DMS79 treated with DMSO at 0.1 percent for 48 hours (cell line): Measurements from ENCODE around the gene CAPZB.

Source experiments
- DNase-seq: peaks from one replicate; lab custom pipeline; 2025; lab: John Stamatoyannopoulos, UW

Gene CAPZB

DNA sequence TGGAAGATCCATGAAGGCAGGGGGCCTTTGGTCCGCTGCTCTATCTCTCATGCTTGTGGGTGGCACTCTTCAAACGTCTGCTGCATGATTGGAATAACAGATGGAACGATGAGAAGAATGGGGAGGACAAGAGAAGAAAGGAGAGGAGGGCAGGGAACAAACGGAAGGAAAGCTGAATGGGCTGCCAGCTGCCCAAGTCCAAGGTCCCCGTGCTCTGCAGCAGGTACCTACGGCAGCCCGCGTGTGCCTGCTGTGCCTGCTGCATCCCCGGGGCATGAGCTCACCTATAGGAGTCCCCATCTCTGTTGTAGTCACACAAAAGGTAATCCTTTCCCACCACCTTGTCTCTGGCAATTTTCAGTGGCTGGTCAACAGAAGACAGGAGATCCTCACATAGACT, 100.1 kb downstream of the CAPZB start:
- no peak for DNase-seq

DNA sequence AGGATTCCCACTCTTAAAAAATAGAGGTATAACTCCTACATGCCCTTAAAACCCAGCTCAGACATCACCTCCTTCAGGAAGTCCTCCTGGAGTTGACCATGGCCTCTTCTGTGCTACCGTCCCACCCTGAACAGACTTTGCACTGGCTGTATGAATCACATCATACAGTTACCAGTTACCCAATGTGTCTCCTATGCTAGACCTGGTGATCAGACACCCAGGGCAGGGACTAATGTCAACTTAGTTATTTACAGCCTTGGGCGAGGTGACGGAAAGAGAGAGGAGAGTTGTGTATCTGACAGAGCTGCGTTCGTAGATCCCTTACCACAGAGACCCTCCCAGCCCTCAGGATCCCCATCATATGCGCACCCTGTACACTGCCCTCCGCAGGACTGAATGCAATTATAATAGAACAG, 100.6 kb downstream of the CAPZB start:
- DNase-seq, result no peak

DNA sequence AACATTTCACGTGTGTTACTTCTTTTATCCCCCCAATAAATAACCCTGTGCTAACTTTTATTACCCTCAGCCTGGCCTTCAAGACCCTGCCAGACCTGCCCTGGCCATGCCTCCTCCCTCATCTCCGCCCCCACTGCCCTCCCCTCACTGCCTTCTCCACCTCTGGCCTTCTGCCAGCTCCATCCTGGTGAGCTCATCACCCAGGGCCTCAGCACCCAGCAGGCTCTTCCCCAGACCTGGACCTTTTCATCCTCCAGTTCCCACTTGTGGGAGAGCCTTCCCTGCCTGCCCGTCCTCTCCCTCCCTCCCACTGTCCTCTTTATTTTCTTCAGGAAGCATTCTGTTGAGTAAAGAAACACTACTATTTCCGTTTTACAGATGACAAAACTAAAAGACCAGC, 101.2 kb downstream of the CAPZB start:
- peak; percentile 15 for DNase-seq

DNA sequence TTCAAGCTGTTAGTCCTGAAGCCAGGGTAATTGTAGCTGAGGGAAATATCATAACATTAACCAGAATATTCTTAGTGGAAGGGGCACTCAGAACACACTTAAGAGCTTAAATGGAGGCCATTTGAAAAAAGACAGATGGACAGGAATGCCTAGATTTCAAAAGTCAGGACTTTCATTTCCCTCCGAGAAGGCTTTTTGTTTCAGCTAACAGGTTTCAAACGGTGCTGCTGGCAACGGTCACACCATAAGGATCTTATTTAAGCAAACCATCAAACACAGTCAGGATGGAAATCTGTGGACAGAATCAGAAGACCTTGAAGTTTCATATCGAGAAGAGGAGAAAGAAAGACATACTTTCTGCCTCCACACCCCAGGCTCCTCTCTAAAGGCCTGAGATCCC, 103.1 kb downstream of the CAPZB start:
- no peak for DNase-seq

DNA sequence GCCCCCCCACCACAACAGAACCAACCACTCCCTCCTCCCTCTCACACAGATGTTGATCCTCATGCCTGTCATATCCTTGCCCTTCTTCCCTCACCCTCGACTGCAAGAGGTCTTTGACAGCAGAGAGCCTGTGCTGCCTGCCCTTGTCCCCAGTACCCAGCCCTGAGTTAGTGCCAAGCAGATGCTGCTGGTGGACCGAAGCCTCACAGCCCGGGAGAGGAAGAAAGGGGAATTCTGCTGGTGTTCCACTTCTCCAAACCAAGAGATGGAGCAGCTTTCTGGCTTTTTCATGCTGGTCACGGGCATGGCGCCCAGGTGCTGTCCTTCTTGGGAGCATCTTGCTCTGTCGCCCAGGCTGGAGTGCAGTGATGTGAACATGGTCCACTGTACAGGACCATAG, 104.1 kb downstream of the CAPZB start:
- no peak for DNase-seq

DNA sequence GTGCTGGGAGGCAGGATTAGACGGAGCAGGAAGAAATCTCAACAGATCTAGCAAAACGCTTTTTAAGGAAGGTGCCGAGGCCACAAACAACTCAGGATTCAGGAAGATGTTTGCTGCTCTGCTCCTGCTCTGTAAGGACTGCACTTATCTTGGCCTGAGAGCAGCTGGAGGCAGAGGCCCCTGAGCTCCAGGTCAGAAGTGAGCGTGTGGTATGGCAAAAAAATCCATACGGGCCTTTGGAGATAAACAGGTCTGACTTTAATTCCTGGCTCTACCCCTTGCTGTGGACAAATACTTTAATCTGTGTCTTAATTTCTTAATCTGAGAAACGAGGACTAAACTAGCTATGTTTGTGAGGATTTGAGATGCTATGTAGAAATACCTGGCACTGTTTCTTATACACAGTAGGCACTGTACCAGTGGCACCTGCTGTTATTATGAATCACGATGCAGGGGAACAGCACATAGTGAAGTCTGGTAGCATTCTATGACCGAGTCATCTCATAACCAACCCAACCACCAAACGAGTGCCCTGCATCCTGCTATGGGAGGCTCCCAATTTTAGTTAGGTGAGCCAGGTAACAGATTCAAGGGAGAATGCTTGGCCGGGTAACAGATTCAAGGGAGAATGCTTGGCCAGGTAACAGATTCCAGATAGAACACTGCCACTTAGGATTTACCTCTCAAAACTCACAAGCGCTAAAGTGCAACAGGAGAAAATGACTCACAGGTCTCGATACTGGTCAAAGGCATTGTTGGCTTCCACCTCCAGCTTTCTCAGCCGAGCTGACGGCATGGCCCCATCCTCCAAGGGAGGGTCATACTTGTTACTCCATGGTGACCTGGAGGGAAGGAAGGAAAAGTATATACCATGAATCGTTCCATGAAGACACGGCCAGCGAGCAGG, 107.3 kb downstream of the CAPZB start:
- no peak for DNase-seq

DNA sequence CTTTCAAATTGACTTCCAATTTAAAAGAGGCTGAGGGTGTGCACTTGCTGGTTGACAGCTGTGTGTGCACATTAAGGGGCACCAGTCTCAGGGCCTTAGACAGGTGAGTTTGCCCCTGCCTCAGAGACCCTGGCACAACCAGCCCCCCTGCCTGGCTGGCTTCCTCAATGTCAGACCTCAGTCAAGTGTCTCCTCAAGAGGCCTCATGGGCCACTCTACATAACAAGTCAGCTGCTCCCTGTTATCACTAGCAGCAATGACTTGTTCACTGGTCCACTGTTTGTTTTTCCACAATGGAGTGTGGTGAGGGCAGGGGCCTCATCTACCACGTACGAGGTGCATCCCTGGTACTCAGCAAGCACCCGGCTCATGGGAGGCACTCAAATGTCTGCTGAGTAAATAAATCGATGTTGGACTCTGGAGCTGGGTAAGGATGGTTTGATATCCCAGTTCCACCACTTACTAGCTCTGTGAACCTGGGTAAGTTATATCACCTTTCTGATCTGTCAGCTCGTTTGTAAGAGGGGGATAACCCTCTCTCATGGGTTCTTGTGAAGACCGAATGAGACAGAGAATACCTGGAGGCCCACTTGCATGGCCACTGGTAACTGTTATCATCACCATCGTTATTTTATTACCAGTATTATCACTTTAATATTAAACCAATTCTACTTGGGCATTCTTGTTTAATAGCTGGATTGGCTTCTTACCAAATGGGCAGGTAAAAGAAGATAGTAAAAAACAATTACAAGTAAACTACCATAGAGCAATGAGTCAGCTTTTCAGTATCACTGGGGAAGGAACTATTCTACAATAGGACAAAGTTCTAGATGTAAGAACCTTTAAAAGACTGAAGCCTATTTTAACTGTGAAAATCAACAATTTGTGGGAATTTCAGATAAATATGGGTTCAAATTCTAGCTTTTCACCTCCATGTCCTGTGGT, 108.6 kb downstream of the CAPZB start:
- no peak for DNase-seq

DNA sequence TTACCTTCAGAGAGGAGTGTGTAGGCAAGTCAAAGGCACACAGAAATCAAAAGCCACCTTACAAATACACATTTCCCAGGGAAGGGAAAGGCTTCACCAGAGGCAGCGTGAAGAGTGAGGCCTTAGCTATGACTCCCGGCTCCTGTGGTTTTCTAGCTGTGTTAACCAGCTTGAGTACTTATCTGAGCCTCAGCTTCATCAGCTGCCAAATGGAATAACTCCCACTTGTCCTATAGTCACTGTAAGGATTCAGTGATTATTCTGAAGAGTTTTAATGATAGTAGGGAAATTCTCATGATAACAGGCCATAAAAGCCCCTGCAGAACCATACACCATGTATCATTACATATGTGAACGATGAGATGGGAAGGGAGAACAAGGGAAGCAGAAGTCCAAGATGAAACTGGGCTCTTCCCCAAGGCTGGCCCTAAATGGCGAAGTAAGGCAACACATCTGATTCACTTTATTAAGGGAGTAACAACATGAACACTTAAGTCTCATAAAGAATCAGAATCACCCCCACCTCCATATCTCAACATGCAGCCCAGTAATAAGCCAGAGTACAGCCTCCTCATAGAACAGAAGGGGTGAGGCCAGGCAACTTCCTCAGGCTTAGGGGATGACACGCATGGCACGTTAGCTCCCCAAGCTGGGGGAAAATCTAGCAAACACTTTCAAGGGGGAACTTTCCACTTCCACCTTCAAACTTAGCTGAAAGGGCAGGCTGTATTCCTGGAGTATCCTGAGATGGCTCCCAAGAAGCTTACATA, 109.5 kb downstream of the CAPZB start:
- DNase-seq, result no peak

DNA sequence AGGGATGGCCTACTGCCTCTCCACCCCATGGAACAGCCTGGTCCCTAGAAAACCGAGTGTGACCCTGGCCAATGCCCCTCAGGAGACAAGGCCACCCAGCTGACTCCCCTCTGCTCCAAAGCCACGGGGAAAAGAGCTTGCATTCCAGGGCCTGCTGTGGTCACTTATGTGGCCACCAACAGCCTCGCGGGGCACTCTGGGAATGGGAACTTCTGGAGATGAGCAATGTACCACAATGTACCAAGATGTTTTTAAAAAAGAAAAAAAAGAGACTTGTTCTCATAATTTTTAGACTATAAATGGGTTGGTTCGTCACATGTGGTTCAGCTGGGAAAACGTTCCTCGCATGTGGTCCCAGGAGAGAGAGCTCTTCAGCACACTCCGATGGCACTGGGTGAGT, 110.4 kb downstream of the CAPZB start:
- no peak for DNase-seq

DNA sequence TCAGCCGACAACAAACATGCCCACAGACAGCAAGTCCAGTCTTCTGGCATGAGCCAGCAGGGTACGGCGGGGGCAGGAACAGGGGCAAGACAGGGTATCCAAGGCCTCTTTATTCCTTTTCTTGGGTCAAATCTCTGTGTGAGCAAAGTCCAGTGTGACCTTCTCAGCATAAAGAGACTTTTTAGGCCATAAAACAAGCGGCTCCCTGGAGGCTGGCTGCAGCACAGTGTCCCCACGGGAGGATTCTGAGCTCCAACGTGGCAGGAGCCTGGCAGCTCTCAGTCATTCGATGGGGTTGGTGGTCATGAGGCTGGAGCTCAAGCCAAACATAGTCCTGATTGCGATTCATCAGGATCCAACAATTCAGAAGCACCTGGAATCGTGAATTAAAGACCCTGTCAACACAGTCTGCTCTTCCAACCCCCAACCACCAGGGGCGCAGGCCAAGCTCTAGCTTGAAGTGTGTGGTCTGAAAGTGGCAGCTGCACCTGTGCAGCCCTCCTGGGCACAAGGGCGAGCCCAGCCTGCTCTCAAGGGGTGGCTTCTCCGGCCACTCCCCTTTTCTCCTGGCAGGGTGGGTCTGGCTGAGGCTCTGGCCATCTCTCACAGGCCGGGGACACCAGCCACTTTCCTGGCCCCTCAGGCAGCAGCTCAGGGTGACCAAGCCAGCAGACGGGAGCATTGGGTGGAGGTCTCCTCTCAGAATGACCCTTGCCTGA, 111.1 kb downstream of the CAPZB start:
- DNase-seq, result peak; percentile 49

DNA sequence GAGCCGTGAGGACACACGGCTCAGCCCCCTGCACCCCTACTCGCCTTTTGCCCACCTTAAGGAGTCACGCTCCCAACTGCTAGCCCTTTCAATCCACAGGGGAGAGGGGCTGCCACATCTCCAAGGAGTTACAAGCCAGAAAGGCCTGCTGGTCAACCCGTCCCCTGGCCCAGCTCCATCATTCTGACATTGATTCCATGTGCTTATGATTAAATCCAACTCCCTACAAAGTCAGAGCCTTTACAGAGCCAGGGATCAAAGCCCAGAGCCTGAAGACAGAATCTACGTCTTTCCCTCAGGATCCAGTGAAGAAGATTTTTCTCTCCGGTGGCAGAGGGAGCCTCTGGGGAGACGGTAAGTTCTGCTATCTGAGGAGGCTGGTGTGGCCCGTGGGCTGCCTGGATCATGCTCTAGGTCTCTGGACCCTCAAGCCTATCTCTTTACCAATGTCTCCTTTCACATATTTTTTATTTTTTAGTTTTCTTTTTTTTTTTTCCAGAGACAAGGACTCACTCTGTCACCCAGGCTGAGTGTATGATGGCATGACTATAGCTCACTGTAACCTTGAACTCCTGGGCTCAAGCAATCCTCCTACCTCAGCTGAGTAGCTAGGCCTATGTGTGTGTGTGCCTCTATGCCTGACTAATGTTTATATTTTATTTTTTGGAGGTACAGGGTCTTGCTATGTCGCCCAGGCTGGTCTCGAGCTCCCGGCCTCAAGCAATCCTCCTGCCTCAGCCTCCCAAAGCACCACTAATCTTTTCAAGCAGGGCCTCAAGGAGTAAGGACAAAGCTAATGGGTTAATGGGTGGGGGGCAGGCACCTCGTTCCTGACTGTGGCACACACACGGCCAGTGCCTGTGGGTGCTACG, 111.9 kb downstream of the CAPZB start:
- no peak for DNase-seq

DNA sequence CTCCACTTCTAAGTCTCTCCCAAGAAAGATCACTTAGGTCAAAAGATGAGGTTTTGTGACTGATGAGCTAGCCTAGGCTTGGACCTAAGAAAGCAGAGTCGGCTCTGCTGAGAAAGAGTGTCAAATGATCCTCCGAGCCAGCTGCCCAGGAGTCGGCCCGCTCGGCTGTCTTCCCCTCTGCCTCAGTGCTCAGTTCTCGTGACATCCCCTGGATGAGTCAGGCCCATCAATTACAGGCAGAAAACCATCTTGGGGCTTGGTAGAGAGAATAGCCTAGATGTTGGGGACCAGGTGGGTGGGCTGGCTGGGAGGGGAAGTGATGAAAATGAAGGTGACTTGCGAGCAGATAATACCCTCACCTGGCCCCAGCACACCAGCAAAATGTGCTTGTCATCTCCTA, 112.7 kb downstream of the CAPZB start:
- DNase-seq, result no peak

DNA sequence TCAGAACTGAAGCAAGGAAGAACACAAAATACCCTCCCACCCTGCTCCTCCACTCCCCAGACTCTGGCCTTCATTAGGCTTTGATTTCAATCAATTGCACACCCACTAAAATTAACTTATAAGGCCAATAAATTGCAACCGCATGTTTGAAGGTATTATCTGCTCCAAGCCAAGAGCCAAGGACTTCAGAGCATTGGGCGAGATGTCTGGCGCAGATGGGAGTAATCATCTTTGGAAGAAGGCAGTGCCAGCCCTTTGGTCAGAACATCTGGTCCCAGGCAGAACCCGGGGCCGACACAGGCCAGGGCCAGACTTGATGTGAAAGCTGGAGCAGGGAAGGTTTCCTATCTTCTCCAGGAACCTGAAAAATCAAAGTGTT, 113.2 kb downstream of the CAPZB start:
- no peak for DNase-seq

DNA sequence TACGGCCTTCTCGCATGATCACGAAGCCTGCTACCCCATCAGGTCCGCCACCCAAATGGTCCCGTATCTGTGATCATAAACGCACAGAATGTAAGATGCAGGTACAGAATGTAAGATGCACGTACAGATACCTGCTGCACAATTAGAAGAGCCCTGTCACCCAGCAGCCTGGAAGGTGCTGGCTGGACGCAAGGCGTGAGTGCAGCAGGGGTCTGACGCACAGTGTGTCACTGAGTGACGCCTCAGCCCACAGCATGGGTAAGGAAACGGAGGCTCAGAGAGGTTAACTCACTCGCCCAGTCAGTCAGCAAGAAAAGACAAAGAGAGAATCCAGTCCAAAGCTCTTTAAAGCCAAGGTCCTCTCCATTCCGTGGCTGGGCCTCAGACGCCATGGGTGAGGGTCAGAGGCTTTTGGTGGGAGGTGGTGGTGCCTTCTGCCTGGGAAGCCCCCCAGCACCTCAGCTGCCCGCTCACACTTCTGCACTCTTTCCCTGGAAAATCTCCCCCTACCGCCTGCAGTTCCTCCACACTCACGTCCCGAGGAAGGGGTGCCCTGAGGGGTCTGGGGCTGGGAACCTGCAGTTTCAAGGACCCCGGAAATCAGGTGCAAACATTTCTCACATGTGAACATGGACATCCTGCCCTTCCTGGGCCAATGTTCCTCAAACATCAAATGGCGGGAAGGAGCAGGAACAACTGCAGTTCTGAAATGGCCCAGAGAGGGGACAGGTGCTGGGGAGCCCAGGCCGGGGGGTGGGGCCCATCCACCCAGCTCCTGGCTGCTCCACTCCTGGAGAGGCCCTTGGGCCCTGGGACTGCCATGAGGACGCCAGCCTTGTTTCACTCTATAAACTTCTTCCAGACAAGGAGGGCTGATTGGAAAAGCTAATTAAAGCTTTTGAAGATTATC, 113.9 kb downstream of the CAPZB start:
- no peak for DNase-seq

DNA sequence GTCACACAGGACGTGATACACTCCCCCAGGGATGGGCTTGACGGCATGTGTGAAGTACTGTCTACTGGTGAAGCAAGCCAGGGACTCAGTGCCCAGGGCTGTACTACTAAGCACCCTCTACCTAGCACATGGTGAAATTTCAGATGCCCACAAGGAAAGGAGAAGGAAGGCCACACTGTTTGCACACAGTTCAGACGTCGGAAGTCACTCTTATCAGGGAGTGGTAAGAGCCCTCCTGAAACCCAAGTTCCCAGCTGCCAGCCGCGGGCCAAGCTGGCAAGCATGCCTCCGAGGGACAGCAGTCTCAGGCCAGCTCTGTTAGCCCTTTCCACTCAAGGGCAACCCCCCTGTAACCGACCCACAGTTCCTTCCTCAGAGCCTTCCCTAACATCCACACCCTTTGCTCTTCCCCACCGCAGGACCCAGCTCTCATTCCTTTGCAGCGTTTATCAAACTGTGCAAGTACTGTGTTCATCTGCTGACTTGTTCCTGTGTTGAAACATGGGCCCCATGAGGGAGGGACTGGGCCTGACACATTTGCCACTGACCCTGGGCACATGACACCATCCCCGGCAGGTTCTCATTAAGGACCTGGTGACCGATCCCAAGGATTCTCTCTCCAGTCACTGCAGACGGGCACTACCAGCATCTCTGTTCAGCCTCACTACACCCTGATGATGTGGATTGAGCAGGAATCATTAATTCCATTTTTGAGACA, 114.7 kb downstream of the CAPZB start:
- no peak for DNase-seq

DNA sequence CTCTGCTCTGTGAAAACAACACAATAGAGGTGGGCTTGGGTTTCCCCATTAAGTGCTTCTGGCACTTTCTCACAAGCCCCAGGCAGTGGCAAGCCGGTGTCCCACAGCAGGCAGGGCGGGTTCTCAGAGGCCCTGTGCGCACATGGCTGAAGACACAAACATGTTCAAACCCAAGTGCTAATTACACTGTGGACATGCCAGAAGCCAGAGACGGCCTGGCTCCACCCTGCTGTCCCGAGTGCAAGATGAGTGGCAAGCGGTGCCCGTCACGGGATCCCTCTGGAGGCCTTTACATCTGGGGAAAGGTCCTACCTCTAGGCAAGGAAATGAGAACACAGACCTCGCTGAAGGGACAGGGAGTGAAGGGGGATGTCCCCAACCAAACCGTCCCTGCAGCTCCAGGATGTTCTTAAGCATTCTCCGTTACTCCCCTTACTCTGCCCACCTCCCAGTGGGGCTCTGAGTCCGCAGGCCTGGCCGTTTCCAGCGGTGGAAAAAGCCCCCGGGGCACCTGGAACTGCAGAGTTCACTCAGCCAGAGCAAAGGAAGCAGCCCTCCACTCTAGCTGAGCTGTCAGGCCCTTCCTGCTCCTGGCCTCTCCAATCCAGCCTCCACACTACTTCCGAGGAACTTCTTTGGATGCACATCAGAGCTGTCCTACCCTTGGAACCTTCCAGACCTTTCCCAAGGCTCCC, 115.8 kb downstream of the CAPZB start:
- DNase-seq, result peak; percentile 39

DNA sequence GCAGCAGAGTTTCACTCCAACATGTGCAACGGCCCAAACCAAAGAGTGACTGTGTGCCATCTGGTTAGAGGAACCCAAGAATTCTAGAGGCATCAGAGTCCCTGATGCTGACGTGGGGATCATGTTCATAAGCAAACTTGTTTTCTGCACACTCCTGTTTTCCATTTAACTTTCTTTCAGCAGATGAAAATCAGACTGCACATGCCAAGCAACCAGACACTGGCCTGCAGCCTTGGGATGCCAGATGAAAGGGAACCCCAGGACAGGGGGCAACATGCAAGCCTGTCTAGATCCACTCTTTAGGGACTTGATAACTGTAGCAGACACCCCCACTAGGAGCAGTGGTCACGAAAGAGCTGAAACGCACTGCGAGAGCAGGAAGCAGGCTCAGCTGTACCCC, 116.4 kb downstream of the CAPZB start:
- DNase-seq, result no peak

DNA sequence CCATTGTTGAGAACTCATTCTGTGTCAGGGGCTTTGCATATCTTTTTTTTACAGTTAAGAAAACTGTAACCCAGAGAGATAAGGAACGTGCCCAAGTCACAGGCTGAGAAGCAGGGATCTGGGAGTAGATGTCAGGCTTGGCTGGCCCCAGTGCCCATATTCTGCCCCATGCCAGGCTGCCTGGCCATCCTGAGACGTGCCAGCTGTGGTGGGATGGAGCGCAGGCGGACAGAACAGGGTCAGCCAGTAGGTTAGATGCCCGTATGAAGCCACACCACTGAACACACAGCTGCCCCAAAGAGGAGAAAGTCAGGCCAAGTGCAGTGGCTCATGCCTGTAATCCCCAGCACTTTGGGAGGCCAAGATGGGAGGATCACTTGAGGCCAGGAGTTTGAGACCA, 117.3 kb downstream of the CAPZB start:
- no peak for DNase-seq
